ENCODE results near the gene SDK1. TPM values are rescaled to one million over a fixed set of nuclear protein-coding genes. Genes with fewer than 3 reads are reported as not detected.

Gene SDK1
- total and polyA plus RNA-seq, 2 of the 8 experiments (the other 6 are each of a cell fraction or from before 2014, with no cell fraction given) = 3.3 to 7.2 TPM

GRCh38 chr7:4214291-4215155 is 913.5 kb downstream of the SDK1 start:
- POLR2A ChIA-PET (ENCODE audit: partially characterized antibody) = no interaction called here
- H3K18ac ChIP-seq (ENCODE audit: extremely low read depth, low read length) = no peak overlapping the region
- TF ChIP-seq SIRT6 (IDR thresholded peaks at IDR 0.05; ENCODE audit: low read length) = no peak
- no peak for TF ChIP-seq GTF2F1 (IDR thresholded peaks at IDR 0.05; ENCODE audit: borderline replicate concordance, low read depth, low read length)
- no peak for TF ChIP-seq SAP30 (IDR thresholded peaks at IDR 0.05; ENCODE audit: insufficient read depth, insufficient replicate concordance, low read length)
- no peak for TF ChIP-seq SRF (IDR thresholded peaks at IDR 0.05; ENCODE audit: low read depth, low read length)
- no peak for TF ChIP-seq NANOG (IDR thresholded peaks at IDR 0.05; ENCODE audit: insufficient read depth, low read depth, low read length, poor library complexity, severe bottlenecking)
- no peak for TF ChIP-seq GABPA (IDR thresholded peaks at IDR 0.05; ENCODE audit: borderline replicate concordance, insufficient read depth, low read length)
- TF ChIP-seq JUN (IDR thresholded peaks at IDR 0.05; ENCODE audit: low read depth, low read length) = no peak
- TF ChIP-seq CBX8 (IDR thresholded peaks at IDR 0.05; ENCODE audit: borderline replicate concordance, low read depth, low read length) = no peak
- TF ChIP-seq CTCF (IDR thresholded peaks at IDR 0.05; ENCODE audit: control extremely low read depth in 1 of 3, insufficient read depth in 1 of 3, low read depth in 1 of 3, low read length in 3 of 3) = no peak
- TF ChIP-seq MAFK (IDR thresholded peaks at IDR 0.05; ENCODE audit: low read depth, low read length) = no peak

More at GRCh38 chr7:4214291-4215155, 913.5 kb downstream of the SDK1 start:
- Histone ChIP-seq H2BK120ac (replicated peaks; ENCODE audit: low read depth, low read length) (no peak overlapping the region), H3K79me1 (ENCODE audit: low read depth, low read length) (no peaks in the 10 kb centered on the region), H2AK5ac (ENCODE audit: low read depth, low read length) (no peak overlapping the region), H3K56ac (replicated peaks; ENCODE audit: insufficient read length, low read depth, low read length) (no peak overlapping the region), H2BK5ac (ENCODE audit: low read depth, low read length) (no peak overlapping the region), H3K4ac (replicated peaks; ENCODE audit: insufficient read length, low read depth, low read length) (no peak overlapping the region), H3K36me3 (ENCODE audit: control insufficient read depth in 2 of 4, insufficient read depth in 4 of 4, low read length in 3 of 4) (no peaks in the 10 kb centered on the region), H2AFZ (ENCODE audit: low read length) (no peak overlapping the region), H4K91ac (replicated peaks; ENCODE audit: insufficient read length, low read length) (no peak overlapping the region), H3K23ac (ENCODE audit: insufficient read length) (no peak overlapping the region), H3K14ac (ENCODE audit: insufficient read length) (no peak overlapping the region), H3K27ac (ENCODE audit: low read depth, low read length) (no peak overlapping the region), H3K9ac (replicated peaks in 1 of 4; ENCODE audit: extremely low read depth in 1 of 4, low read depth in 3 of 4, low read length in 3 of 4) (no peak overlapping the region), H2BK12ac (ENCODE audit: low read depth, low read length) (no peak overlapping the region), H4K20me1 (replicated peaks in 1 of 2; ENCODE audit: control insufficient read depth in 1 of 2, insufficient read depth in 2 of 2, low read length in 2 of 2) (no peaks in the 10 kb centered on the region), H3K4me1 (replicated peaks in 1 of 4; ENCODE audit: control insufficient read depth in 3 of 4, insufficient read depth in 4 of 4, low read length in 3 of 4) (no peaks in the 10 kb centered on the region; a peak in 1 of 7 replicates), H3K27me3 (replicated peaks in 1 of 4; ENCODE audit: control insufficient read depth in 3 of 4, extremely low read depth in 1 of 4, insufficient read depth in 3 of 4, low read length in 3 of 4) (no peaks in the 10 kb centered on the region; a peak in 1 of 7 replicates), H3K23me2 (ENCODE audit: low read depth, low read length) (peaks cover 2% of the 10 kb centered on the region; the same call in 1 of the 2 replicates), H2BK15ac (ENCODE audit: low read length) (no peak overlapping the region), H3K79me2 (ENCODE audit: control insufficient read depth in 1 of 2, insufficient read depth in 2 of 2, low read length in 2 of 2) (no peaks in the 10 kb centered on the region), H3K9me3 (ENCODE audit: insufficient read depth in 2 of 2, low read depth in 1 of 2, low read length in 1 of 2) (no peaks in the 10 kb centered on the region; a peak in 1 of 4 replicates), H4K5ac (ENCODE audit: insufficient read length, low read depth, low read length) (no peak overlapping the region), H4K8ac (ENCODE audit: extremely low read depth, insufficient read depth, low read length) (no peak overlapping the region), H2BK20ac (ENCODE audit: low read length) (no peak overlapping the region), H3K4me3 (ENCODE audit: extremely low read depth in 1 of 4, insufficient read depth in 2 of 4, low read depth in 3 of 4, low read length in 4 of 4) (no peak overlapping the region), H3K4me2 (ENCODE audit: insufficient read depth in 1 of 2, low read depth in 2 of 2, low read length in 2 of 2) (no peak overlapping the region)
- CTCF ChIA-PET (ENCODE audit: partially characterized antibody) = no interaction called here
- FAIRE-seq (no peak), DNase-seq (ENCODE audit: low read depth in 1 of 2, low spot score in 2 of 2) (no peak)
- WGBS, 2 experiments (ENCODE audit: extremely low coverage in 1 of 2, insufficient coverage in 1 of 2, insufficient read length in 1 of 2, insufficient replicate concordance in 2 of 2, low coverage in 1 of 2, low lambda C conversion rate in 2 of 2, missing lambda C conversion rate in 1 of 2) = 96% methylated on average over 29 of the region's 32 CpGs; no CpG with 5 or more reads in 1 of the 2 experiments
